T-cell (primary cell): ENCODE data around the gene VPS37B. TPM values are rescaled to one million over a fixed set of nuclear protein-coding genes. Genes with fewer than 3 reads are reported as not detected.
"Not testable (repeated sequence)": the region's sequence is repeated elsewhere in the genome, so short reads cannot be mapped to it uniquely, and the experiment has no call there.

Experiments
- ATAC-seq, 4 experiments: fragments of 200-7000 bp in 3 of 4; fragments of 150-1000 bp in 1 of 4; cut with Tn5 transposase; replicated peaks in 1 of 4; 1 replicate in 3 of 4; 2 replicates in 1 of 4; pipeline ENCODE4 v1.10.0; 2021; ENCODE audit warnings: moderate library complexity in 3 of 4, mild to moderate bottlenecking in 2 of 4, moderate number of reproducible peaks in 1 of 4
- CTCF ChIA-PET, 2 donors: fragments of 300-600 bp; sonication (Branson Sonifier 250); formaldehyde crosslinking; loops; one replicate each; lab custom pipeline; 2022; ENCODE audit warnings: antibody characterized with exemption in 2 of 2; lab: Charles Lee
- POLR2A ChIA-PET, 2 donors: fragments of 300-600 bp; sonication (Branson Sonifier 250); formaldehyde crosslinking; loops; one replicate each; lab custom pipeline; 2022; ENCODE audit warnings: antibody characterized with exemption in 2 of 2; lab: Charles Lee
- DNase-seq, 35 experiments: peaks; one replicate each; pipeline versions ENCODE4 v3.0.0 to v3.0.0-alpha.2; 2013 to 2023
- H3K27ac ChIP-seq: one replicate; pipeline ENCODE4 v1.5.1; 2013; ENCODE audit warnings: low read length
- H3K27me3 ChIP-seq, 2 experiments: replicated peaks in 1 of 2; 1 replicate in 1 of 2; 2 replicates in 1 of 2; pipeline versions ENCODE4 v1.6.1 to v1.7.0; 2013; ENCODE audit warnings: low read length in 1 of 2, mixed read lengths in 1 of 2; ENCODE audit not compliant: control insufficient read depth in 2 of 2, insufficient read depth in 2 of 2; ENCODE audit errors: extremely low read depth in 1 of 2
- H3K36me3 ChIP-seq, 2 donors: 1 replicate in 1 of 2; 2 replicates in 1 of 2; pipeline versions ENCODE4 v1.6.1 to v1.7.0; 2013; ENCODE audit warnings: low read length in 1 of 2; ENCODE audit not compliant: control insufficient read depth in 2 of 2, insufficient read depth in 1 of 2; ENCODE audit errors: extremely low read depth in 1 of 2
- H3K4me1 ChIP-seq, 2 experiments: 1 replicate in 1 of 2; 2 replicates in 1 of 2; pipeline versions ENCODE4 v1.6.1 to v1.7.0; 2013; ENCODE audit warnings: low read length in 2 of 2, mixed read lengths in 1 of 2; ENCODE audit not compliant: insufficient read depth in 2 of 2, control insufficient read depth in 1 of 2; ENCODE audit errors: extremely low read depth in 1 of 2
- H3K4me3 ChIP-seq, 2 donors: 1 replicate in 1 of 2; 2 replicates in 1 of 2; pipeline versions ENCODE4 v1.5.1 to v1.7.0; 2013; ENCODE audit warnings: mild to moderate bottlenecking in 2 of 2, low read length in 1 of 2, moderate library complexity in 1 of 2; ENCODE audit not compliant: control insufficient read depth in 1 of 2; ENCODE audit errors: extremely low read depth in 1 of 2
- H3K9me3 ChIP-seq: 2 replicates; pipeline ENCODE4 v1.7.0; 2013
- H3K27ac Mint-ChIP-seq, 2 donors: one replicate each; pipeline ENCODE4 v1.8.0; 2020 to 2021; ENCODE audit warnings: mild to moderate bottlenecking in 2 of 2, mixed read lengths in 2 of 2
- H3K27me3 Mint-ChIP-seq, 2 donors: one replicate each; pipeline ENCODE4 v1.8.0; 2021 to 2022; ENCODE audit warnings: mixed read lengths in 2 of 2
- H3K36me3 Mint-ChIP-seq: one replicate; pipeline ENCODE4 v1.8.0; 2021; ENCODE audit warnings: mixed read lengths
- H3K4me1 Mint-ChIP-seq, 3 donors: one replicate each; pipeline ENCODE4 v1.8.0; 2020 to 2022; ENCODE audit warnings: mixed read lengths in 3 of 3, mild to moderate bottlenecking in 1 of 3
- H3K4me3 Mint-ChIP-seq, 3 donors: one replicate each; pipeline ENCODE4 v1.8.0; 2020 to 2022; ENCODE audit warnings: mild to moderate bottlenecking in 3 of 3, mixed read lengths in 3 of 3, moderate library complexity in 3 of 3
- H3K9me3 Mint-ChIP-seq, 3 donors: one replicate each; pipeline ENCODE4 v1.8.0; 2020 to 2022; ENCODE audit warnings: mixed read lengths in 3 of 3
- WGBS: methylation state at CpG from one replicate; pipeline ENCODE4 v1.1.5; 2013; ENCODE audit warnings: missing lambda C conversion rate; ENCODE audit not compliant: insufficient coverage; 5-methylcytosine and 5-hydroxymethylcytosine counted together
- total RNA-seq, 35 experiments: library from RNA in 6 of 35; stranded (reverse) in 6 of 35; fragments of 120-200 nt in 1 of 35; gene quantifications; one replicate each; pipeline versions ENCODE4 v1.2.1 to v1.2.4 and lab custom pipeline; 2013 to 2026

Gene VPS37B
- total RNA-seq, 5 donors from 2014 or later (not counting 1 experiment from before 2014, with no cell fraction given) = 25.9 to 85.8 (median 34.6) TPM

DNA sequence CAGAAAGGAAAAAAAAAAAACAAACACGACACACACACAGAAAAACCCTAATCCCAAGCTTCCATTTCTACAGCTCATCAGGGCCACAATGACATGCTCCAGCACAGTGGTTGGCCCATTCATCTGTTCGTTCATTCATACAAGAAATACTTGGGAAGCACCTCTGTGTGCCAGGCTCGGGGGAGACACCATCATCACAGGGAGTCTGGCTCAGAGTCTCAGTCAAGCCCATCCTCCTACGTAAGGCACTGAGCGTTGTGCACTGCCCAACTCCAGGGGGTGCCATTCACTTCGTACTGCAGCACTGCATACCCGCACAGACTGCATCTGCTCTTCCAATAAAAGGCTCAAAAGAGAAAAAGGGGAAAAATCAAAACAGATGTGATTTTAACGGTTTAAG lies 15.3 kb downstream of the VPS37B start:
- ATAC-seq (peak; percentile 33 to 59 (median 47)), DNase-seq (peak in 1 of 35 experiments; percentile 46)
- Mint-ChIP-seq H3K4me1 (peaks cover 92 to 94% (median 94%) of the 10 kb centered on the region in 3 donors), H3K4me3 (peak overlapping the region in 2 of 3 donors; percentile 18 to 40), H3K9me3 (no peaks in the 10 kb centered on the region), H3K36me3 (peaks cover 24% of the 10 kb centered on the region), H3K27ac (peak overlapping the region; percentile 83 to 84), H3K27me3 (no peaks in the 10 kb centered on the region)
- no peaks in the 10 kb centered on the region for H3K27me3 ChIP-seq
- CTCF ChIA-PET = interaction anchor here (0.6 to 1.0 kb wide), 2 partner anchors 9 to 13 kb away, joined by 3 to 7 read pairs; no protein-coding TSS in a partner anchor
- no peaks in the 10 kb centered on the region for H3K9me3 ChIP-seq
- H3K4me1 ChIP-seq = peaks cover 19 to 55% of the 10 kb centered on the region in 2 experiments
- peak overlapping the region; percentile 35 for H3K27ac ChIP-seq
- POLR2A ChIA-PET = interaction anchor here (0.5 to 1.0 kb wide), 3 partner anchors 13 to 18 kb away, joined by 3 to 4 read pairs (median 4); no protein-coding TSS in a partner anchor
- no peaks in the 10 kb centered on the region for H3K36me3 ChIP-seq
- H3K4me3 ChIP-seq = no peak overlapping the region
- WGBS = 59% methylated on average over 2 of the region's 8 CpGs

DNA sequence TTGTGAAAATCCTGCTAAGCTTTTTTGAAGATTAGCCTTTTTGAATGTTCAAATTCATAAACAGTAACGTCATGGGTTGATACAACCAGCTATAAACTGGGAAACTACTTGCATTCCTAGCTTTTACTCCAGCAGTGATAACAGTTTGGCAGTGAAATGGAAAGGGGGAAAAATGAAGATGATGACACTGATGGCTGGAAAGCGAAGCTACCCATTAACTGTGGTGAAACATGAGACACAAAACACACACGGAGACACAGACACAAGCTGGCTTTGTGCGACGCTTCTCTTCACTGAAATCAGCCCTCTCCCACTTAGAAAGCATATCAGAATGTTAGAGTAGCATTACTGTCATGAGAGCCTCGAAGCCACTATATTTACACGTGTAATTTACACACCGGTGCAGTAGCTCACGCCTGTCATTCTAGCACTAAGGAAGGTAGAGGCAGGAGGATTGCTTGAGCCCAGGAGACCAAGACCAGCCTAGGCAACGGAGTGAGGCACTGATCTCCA lies 15.7 kb downstream of the VPS37B start:
- ChIA-PET CTCF (interaction anchor here (0.5 to 1.4 kb wide), 7 partner anchors 8 to 1206 kb away, joined by 3 to 7 read pairs (median 3); partner anchors contain the start of genes CCDC62 (in 1 of the 2) and OGFOD2 (in 1 of the 2)), POLR2A (interaction anchor here (0.5 to 1.1 kb wide), 5 partner anchors 8 to 18 kb away, joined by 3 to 8 read pairs (median 4); no protein-coding TSS in a partner anchor)
- Mint-ChIP-seq H3K27ac (peak overlapping the region; percentile 83 to 84), H3K36me3 (peaks cover 24% of the 10 kb centered on the region), H3K4me3 (no peak overlapping the region), H3K27me3 (no peaks in the 10 kb centered on the region), H3K9me3 (no peaks in the 10 kb centered on the region), H3K4me1 (peaks cover 97 to 99% (median 98%) of the 10 kb centered on the region in 3 donors)
- 97% methylated on average over 5 of the region's 10 CpGs for WGBS
- Histone ChIP-seq H3K4me1 (peaks cover 19 to 59% of the 10 kb centered on the region in 2 experiments), H3K4me3 (no peak overlapping the region), H3K27me3 (no peaks in the 10 kb centered on the region), H3K9me3 (no peaks in the 10 kb centered on the region), H3K27ac (no peak overlapping the region), H3K36me3 (no peaks in the 10 kb centered on the region)
- no peak for DNase-seq
- no peak for ATAC-seq

DNA sequence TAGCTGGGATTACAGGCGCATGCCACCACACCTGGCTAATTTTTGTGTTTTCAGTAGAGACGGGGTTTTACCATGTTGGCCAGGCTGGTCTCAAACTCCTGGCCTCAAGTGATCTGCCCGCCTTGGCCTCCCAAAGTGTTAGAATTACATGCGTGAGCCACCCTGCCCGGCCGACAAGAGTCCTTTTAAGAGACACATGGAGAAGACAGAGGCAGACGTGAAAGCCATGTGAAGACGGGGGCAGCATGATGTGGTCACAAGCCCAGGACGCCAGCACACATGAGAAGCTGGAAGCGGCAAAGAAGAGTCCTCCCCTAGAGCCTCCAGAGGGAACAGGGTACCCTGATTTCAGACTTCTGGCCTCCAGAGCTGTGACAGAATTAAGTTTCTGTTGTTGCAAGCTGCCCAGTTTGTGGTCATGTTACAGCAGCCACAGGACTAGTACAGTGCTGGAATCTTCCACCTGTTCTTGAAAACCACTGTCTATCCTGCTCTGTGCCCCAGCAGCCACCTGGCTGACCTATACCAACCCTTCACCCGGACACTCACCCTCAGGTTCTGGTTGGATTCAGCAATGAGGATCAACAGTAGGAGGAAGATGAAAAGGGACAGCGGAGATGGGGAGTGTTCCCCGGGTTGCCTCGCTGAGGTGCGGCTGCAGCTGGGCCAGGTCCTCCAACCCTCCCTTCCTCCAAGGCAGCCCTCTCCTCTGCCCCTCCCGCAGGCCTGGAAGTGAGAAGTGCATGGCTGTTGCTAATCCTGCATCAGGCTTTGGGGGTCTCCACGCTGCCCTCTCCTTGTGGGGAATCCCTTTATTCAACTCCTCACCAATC lies 16.9 kb downstream of the VPS37B start:
- H3K4me1 Mint-ChIP-seq = peaks cover 94 to 95% (median 94%) of the 10 kb centered on the region in 3 donors
- peaks cover 21 to 67% of the 10 kb centered on the region in 2 experiments for H3K4me1 ChIP-seq
- peak overlapping the region in 1 of 3 donors; percentile 50 for H3K4me3 Mint-ChIP-seq
- H3K36me3 ChIP-seq = no peaks in the 10 kb centered on the region
- no peak overlapping the region for H3K4me3 ChIP-seq
- H3K27ac Mint-ChIP-seq = peak overlapping the region; percentile 76 to 84
- no peaks in the 10 kb centered on the region for H3K9me3 Mint-ChIP-seq
- no peaks in the 10 kb centered on the region for H3K9me3 ChIP-seq
- no peak for ATAC-seq
- no peaks in the 10 kb centered on the region for H3K27me3 ChIP-seq
- 82% methylated on average over 10 of the region's 17 CpGs for WGBS
- no peaks in the 10 kb centered on the region for H3K27me3 Mint-ChIP-seq
- H3K27ac ChIP-seq = no peak overlapping the region
- H3K36me3 Mint-ChIP-seq = peaks cover 24% of the 10 kb centered on the region
- CTCF ChIA-PET = interaction anchor here (1.2 to 1.4 kb wide), 3 partner anchors 9 to 96 kb away, joined by 3 read pairs; partner anchors contain the start of gene OGFOD2 (in 1 of the 2)
- POLR2A ChIA-PET = interaction anchor here in 1 of 2 donors (0.6 to 1.1 kb wide), 2 partner anchors 19 to 38 kb away, joined by 3 to 8 read pairs; no protein-coding TSS in a partner anchor
- no peak for DNase-seq

DNA sequence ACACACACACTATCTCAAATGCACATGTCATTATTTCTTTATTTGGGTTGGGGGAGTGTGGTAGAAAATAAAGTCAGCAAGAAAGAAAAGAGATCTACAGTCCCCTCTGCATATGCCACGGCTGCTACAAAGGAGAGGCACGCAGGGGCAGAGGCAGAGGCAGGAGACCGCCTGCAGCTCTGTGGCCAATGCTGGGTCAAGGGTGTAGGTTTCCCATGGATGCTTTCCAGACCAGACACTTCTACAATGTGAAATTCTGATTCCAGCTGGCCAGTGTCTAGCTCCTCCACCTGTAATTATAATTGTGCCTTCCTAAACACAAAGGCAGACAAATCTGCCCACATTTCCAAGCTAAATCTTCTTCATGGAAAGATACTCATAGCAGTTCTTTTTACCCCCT lies 19.2 kb downstream of the VPS37B start:
- ChIA-PET CTCF (interaction anchor here (0.6 kb wide), 2 partner anchors 239 to 584 kb away, joined by 3 read pairs; no protein-coding TSS in a partner anchor), POLR2A (interaction anchor here in 1 of 2 donors (1.6 kb wide), 1 partner anchor 12 kb away, joined by 13 read pairs; no protein-coding TSS in a partner anchor)
- ATAC-seq (no peak), DNase-seq (no peak)
- Histone ChIP-seq H3K36me3 (no peaks in the 10 kb centered on the region), H3K27me3 (no peaks in the 10 kb centered on the region), H3K27ac (no peak overlapping the region), H3K9me3 (no peaks in the 10 kb centered on the region), H3K4me3 (no peak overlapping the region), H3K4me1 (peaks cover 33 to 81% of the 10 kb centered on the region in 2 experiments)
- Mint-ChIP-seq H3K27me3 (no peaks in the 10 kb centered on the region), H3K4me3 (no peak overlapping the region), H3K36me3 (peaks cover 30% of the 10 kb centered on the region), H3K9me3 (no peaks in the 10 kb centered on the region), H3K27ac (peak overlapping the region; percentile 83 to 88), H3K4me1 (peaks cover 94 to 95% (median 94%) of the 10 kb centered on the region in 3 donors)
- 100% methylated on average over 1 of the region's 3 CpGs for WGBS

DNA sequence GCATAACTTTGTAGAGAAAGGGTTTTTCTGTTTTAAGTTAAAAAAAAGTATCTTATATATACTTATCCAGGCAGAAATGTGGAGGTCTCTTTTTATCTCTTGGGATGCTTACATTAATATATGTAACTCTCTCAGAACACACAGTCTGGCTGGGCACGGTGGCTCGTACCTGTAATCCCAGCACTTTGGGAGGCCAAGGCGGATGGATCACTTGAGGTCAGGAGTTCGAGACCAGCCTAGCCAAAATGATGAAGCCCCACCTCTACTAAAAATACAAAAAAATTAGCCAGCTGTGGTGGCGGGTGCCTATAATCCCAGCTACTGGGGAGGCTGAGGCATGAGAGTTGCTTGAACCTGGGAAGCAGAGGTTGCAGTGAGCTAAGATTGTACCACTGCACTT lies 19.6 kb downstream of the VPS37B start:
- Mint-ChIP-seq H3K4me1 (peaks cover 95% of the 10 kb centered on the region in 3 donors), H3K27ac (peak overlapping the region; percentile 83 to 88), H3K36me3 (peaks cover 30% of the 10 kb centered on the region), H3K4me3 (peak overlapping the region in 2 of 3 donors; percentile 29 to 53)
- H3K9me3 ChIP-seq, H3K9me3 Mint-ChIP-seq, H3K27me3 ChIP-seq, H3K27ac ChIP-seq, H3K36me3 ChIP-seq, DNase-seq, H3K27me3 Mint-ChIP-seq, H3K4me3 ChIP-seq, ATAC-seq: not testable (repeated sequence)
- POLR2A ChIA-PET = interaction anchor here in 1 of 2 donors (1.6 kb wide), 1 partner anchor 12 kb away, joined by 13 read pairs; no protein-coding TSS in a partner anchor
- no CpG with 5 or more reads among the region's 5 CpGs for WGBS
- H3K4me1 ChIP-seq = peaks cover 35 to 82% of the 10 kb centered on the region in 2 experiments
- CTCF ChIA-PET = interaction anchor here (0.6 kb wide), 2 partner anchors 239 to 584 kb away, joined by 3 read pairs; no protein-coding TSS in a partner anchor
